Measurements from ENCODE around the gene ULK3.

Gene ULK3

GRCh38 chr15:74826921-74827320 lies 16.0 kb downstream of the ULK3 start:
- peaks cover 24% of the 10 kb centered on the region for H3K27me3 ChIP-seq (replicated peaks)
- no peak overlapping the region for H3K27ac ChIP-seq
- H3K4me3 ChIP-seq (ENCODE audit: low read depth, low read length), result no peak overlapping the region
- H3K36me3 ChIP-seq (replicated peaks), result no peaks in the 10 kb centered on the region
- in situ Hi-C loops (cut with HindIII; ENCODE audit: low pct_ligation_motif_present, low sequenced_read_pairs), result no loop called here
- TF ChIP-seq CTCF (IDR thresholded peaks at IDR 0.05; ENCODE audit: low read depth, low read length, missing control alignments), result no peak
- DNase-seq, result no peak

- Histone ChIP-seq H3K4me3 (ENCODE audit: low read depth, low read length) (no peak within 1 kb of the TSS), H3K36me3 (replicated peaks) (no peaks in the 10 kb centered on the region), H3K27me3 (replicated peaks) (peaks cover 24% of the 10 kb centered on the region), H3K27ac (no peak within 1 kb of the TSS)
- in situ Hi-C loops (cut with HindIII; ENCODE audit: low pct_ligation_motif_present, low sequenced_read_pairs), result no loop called here
- no peak for DNase-seq
- TF ChIP-seq CTCF (IDR thresholded peaks at IDR 0.05; ENCODE audit: low read depth, low read length, missing control alignments), result no peak
Observed at GRCh38 chr15:74826364-74826819, 16.6 kb downstream of the ULK3 start, which contains the start of gene CPLX3. CPLX3 (plus strand) TSS chr15:74826627; CDS start chr15:74826704, 77 bp downstream.

- in situ Hi-C loops (cut with HindIII; ENCODE audit: low pct_ligation_motif_present, low sequenced_read_pairs), result no loop called here
- Histone ChIP-seq H3K27me3 (replicated peaks) (peaks cover 24% of the 10 kb centered on the region), H3K4me3 (ENCODE audit: low read depth, low read length) (no peak overlapping the region), H3K36me3 (replicated peaks) (no peaks in the 10 kb centered on the region), H3K27ac (no peak overlapping the region)
- no peak for TF ChIP-seq CTCF (IDR thresholded peaks at IDR 0.05; ENCODE audit: low read depth, low read length, missing control alignments)
- no peak for DNase-seq
Observed at GRCh38 chr15:74825866-74826265, 17.1 kb downstream of the ULK3 start.

- Histone ChIP-seq H3K27me3 (replicated peaks) (peaks cover 24% of the 10 kb centered on the region), H3K36me3 (replicated peaks) (no peaks in the 10 kb centered on the region), H3K4me3 (ENCODE audit: low read depth, low read length) (no peak overlapping the region), H3K27ac (no peak overlapping the region)
- DNase-seq, result no peak
- TF ChIP-seq CTCF (IDR thresholded peaks at IDR 0.05; ENCODE audit: low read depth, low read length, missing control alignments), result no peak
- in situ Hi-C loops (cut with HindIII; ENCODE audit: low pct_ligation_motif_present, low sequenced_read_pairs), result no loop called here
Observed at GRCh38 chr15:74824976-74825375, 18.0 kb downstream of the ULK3 start.

- in situ Hi-C loops (cut with HindIII; ENCODE audit: low pct_ligation_motif_present, low sequenced_read_pairs), result no loop called here
- Histone ChIP-seq H3K27ac (no peak overlapping the region), H3K36me3 (replicated peaks) (no peaks in the 10 kb centered on the region), H3K27me3 (replicated peaks) (peaks cover 23% of the 10 kb centered on the region), H3K4me3 (ENCODE audit: low read depth, low read length) (no peak overlapping the region)
- no peak for DNase-seq
- no peak for TF ChIP-seq CTCF (IDR thresholded peaks at IDR 0.05; ENCODE audit: low read depth, low read length, missing control alignments)
Observed at GRCh38 chr15:74823324-74823723, 19.6 kb downstream of the ULK3 start.

GRCh38 chr15:74822233-74822632 lies 20.7 kb downstream of the ULK3 start:
- H3K36me3 ChIP-seq (replicated peaks), result no peaks in the 10 kb centered on the region
- TF ChIP-seq CTCF (IDR thresholded peaks at IDR 0.05; ENCODE audit: low read depth, low read length, missing control alignments), result no peak
- no peak overlapping the region for H3K4me3 ChIP-seq (ENCODE audit: low read depth, low read length)
- DNase-seq, result no peak
- in situ Hi-C loops (cut with HindIII; ENCODE audit: low pct_ligation_motif_present, low sequenced_read_pairs), result no loop called here
- H3K27ac ChIP-seq, result no peak overlapping the region
- peaks cover 14% of the 10 kb centered on the region for H3K27me3 ChIP-seq (replicated peaks)

All from brain microvascular endothelial cell (primary cell).